GM08714 (cell line): ENCODE measurements around the gene B4GALT6.
"Not testable (repeated sequence)": the region's sequence is repeated elsewhere in the genome, so short reads cannot be mapped to it uniquely, and the experiment has no call there.

ENCODE experiments used
- H3K4me3 ChIP-seq: fragments of 200-500 bp; sonication (Bioruptor generic); 2 replicates; pipeline ENCODE4 v1.5.1; 2014; ENCODE audit warnings: mild to moderate bottlenecking, low read length, inconsistent platforms
- ZNF274 ChIP-seq: IDR thresholded peaks from 2 replicates; pipeline ENCODE4 v1.6.1; 2012; ENCODE audit warnings: mild to moderate bottlenecking, low read depth, low read length

Gene B4GALT6, protein sequence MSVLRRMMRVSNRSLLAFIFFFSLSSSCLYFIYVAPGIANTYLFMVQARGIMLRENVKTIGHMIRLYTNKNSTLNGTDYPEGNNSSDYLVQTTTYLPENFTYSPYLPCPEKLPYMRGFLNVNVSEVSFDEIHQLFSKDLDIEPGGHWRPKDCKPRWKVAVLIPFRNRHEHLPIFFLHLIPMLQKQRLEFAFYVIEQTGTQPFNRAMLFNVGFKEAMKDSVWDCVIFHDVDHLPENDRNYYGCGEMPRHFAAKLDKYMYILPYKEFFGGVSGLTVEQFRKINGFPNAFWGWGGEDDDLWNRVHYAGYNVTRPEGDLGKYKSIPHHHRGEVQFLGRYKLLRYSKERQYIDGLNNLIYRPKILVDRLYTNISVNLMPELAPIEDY

DNA sequence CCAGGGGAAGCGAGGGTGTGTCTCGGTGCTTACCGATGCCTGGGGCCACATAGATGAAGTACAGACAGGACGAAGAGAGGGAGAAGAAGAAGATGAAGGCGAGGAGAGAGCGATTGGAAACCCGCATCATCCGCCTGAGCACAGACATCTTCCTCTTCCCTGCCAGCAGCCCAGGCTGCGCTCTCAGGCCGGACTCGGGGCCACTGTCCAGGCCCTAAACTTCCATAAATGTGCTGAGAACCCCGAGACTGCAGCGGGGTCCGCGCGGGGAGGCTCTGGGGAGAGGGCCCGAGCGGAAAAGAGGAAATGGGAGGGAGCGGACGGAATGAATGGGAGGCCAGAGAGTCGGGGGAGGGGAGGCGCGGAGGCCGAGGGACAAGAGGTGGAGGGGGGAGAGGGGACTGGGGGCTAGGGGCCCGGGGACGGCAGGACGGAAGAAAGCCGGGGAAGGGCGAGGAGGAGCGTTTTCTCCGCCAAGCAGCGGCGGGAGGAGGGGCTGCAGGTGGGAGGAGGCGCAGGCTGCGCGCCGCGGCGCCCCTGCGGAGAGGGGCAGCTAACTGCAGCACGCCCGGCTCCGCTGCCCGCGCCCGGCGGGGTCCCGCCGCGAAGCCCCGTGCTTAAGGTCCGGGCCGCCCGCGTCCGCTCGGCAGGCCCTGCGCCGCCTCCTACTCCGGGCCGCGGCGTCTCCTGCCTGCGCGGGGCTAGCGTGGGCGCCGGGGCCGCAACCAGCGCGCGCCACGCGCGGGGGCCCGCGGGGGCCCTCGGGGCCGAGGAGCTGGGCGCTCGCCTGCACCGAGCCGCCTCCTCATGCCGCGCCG is at the start of gene B4GALT6:
Gene B4GALT6, minus strand, starts transcription at position 303 of the 818 bp plus-strand sequence. Its CDS starts 155 bp downstream, at position 148.
- TF ChIP-seq ZNF274: no peak
- peak within 1 kb of the TSS; percentile 79 for H3K4me3 ChIP-seq

- no peak for TF ChIP-seq ZNF274
These were observed 47.2 kb upstream of the B4GALT6 start for GRCh38 chr18:31731628-31732027.

DNA sequence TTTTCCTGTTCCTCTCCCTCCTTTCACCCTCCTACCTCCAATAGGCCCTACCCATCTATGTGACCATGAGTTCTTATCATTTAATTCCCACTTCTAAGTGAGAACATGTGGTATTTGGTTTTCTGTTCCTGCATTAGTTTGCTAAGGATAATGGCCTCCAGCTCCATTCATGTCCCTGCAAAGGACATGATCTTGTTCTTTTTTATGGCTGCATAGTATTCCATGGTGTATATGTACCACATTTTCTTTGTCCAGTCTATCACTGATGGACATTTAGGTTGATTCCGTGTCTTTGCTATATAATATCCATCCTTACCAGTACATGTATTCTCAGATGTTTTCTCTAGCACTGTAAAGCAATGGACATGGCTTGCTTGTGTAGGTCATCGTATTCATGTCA is 44.8 kb upstream of the B4GALT6 start:
- not testable (repeated sequence) for H3K4me3 ChIP-seq

More at GRCh38 chr18:31731628-31732027, 47.2 kb upstream of the B4GALT6 start:
- no peak overlapping the region for H3K4me3 ChIP-seq

DNA sequence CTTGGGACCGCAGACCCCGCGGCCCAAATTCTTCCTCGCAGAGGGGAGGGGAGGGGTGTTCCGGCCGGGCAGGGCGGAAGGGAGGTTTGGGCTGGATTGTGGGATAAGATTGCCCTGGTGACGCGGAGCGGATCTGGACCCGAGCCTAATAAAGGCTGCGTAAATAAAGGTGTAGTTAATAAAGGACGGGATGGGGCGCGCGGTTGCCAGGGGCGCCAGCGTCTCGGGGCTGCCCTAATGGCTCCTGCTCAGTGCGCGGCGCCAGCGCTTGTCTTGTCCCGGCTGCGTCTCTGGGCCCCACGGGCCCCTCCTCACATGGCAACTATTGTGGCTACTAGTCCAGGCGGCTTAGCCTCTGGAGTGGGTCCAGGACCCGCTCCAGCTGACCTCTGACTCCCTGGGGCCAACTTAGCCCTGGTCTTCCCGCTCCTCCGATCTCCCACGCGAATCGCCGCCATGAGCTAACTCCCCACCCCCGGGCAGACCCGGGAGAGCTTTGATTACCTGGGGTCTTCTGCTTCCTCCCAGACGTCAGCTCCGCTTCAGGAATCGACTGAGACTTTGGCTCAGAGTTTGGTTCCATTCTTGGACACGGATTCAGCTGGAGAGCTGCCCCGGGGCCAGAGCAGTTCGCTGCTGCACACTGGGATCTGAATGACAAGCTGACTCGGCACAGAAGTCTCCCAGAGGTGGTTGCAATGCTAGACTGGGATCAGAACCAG is 39.8 kb upstream of the B4GALT6 start:
- TF ChIP-seq ZNF274: no peak
- H3K4me3 ChIP-seq: peak overlapping the region; percentile 45; the same call in 1 of the 2 replicates

GRCh38 chr18:31723639-31723989 is 39.2 kb upstream of the B4GALT6 start:
- no peak overlapping the region for H3K4me3 ChIP-seq
- no peak for TF ChIP-seq ZNF274

DNA sequence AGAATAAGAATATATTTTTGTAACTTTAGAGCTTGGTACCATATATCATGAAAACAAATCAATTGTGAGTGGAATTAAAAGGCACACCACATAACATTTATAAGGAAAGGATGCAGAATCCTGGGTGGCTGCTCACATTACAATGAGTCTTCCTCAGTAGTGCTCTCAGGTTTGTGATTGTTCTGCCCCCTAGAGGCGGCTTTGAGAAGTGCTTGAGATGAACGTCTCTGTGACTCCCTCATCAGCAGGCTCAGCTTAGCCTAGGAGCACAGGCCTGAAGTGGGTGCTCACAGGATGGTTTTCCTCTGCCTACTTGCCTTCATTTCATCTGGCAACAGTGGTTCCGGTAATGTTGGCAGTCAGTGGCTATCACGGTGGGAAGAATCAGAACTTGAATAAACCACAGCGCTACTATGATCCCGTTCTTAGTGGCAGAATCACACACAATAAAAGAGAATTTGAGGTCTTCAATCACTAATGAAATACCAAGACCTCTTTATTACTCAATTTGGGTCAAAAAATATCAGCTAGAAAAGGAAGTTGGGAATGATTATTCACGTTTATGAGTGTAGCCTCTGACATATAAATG is 38.1 kb upstream of the B4GALT6 start:
- no peak overlapping the region for H3K4me3 ChIP-seq
- no peak for TF ChIP-seq ZNF274

GRCh38 chr18:31721601-31722000 is 37.2 kb upstream of the B4GALT6 start:
- H3K4me3 ChIP-seq: no peak overlapping the region
- TF ChIP-seq ZNF274: no peak

GRCh38 chr18:31720867-31721266 is 36.5 kb upstream of the B4GALT6 start:
- TF ChIP-seq ZNF274: no peak
- H3K4me3 ChIP-seq: no peak overlapping the region

DNA sequence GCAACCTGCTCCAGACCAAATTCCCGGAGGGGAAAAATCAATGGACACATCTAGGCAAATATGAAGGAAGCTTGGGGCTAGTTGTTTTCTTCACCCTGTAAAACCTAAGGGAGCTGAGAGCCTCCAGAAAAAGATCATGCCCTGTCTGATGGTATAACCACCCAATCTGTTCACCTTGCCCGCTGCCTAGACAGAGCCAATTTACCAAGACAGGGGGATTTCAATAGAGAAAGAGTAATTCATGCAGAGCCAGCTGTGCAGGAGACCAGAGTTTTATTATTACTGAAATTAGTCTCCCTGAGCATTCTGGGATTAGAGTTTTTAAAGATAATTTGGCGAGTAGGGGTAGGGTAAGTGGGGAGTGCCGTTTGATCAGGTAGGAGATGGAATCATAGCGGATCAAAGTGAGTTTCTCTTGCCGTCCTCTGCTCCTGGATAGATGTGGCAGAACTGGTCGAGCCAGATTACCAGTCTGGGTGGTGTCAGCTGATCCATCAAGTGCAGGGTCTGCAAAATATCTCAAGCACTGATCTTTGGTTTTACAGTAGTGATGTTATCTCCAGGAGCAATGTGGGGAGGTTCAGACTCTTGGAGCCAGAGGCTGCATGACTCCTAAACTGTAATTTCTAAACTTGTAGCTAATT is 35.1 kb upstream of the B4GALT6 start:
- TF ChIP-seq ZNF274: no peak
- no peak overlapping the region for H3K4me3 ChIP-seq

DNA sequence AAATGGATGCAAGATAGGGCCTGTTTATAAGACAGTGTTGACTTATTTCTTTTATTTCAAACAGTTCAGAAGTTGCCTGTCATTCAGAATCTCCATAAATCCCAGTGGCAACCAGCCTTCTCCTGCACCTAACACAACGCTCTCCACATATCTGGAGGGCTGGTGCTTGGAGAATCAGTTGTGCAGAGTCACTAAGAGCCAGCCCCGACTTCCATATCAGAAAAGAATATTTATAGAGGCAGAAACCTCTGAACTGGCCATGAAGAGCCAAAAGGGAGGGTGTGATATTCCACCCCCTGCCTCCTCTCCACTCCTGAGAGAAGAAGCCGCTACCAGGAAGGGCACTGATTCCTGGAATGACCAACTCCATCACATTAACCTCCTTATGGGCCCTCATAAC is 34.0 kb upstream of the B4GALT6 start:
- no peak for TF ChIP-seq ZNF274
- H3K4me3 ChIP-seq: no peak overlapping the region

DNA sequence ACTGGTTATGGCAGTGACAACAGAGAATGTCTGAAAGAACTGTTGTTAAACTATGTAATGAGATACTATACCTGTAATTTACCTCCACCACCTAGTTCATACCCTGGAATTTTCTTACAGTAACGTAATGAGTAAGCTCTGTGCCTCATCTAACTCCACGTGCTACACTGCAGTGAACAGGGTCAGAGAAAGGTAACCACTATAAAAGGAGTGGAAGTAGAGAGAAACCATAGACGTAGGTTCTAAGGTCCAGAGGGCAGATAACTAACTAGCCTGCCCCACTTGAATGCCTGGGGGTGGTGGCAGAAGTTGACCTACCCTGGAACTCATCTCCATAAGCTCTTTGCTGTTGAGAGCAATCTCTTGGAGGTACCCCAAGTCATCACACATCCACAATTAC is 32.0 kb upstream of the B4GALT6 start:
- TF ChIP-seq ZNF274: no peak

DNA sequence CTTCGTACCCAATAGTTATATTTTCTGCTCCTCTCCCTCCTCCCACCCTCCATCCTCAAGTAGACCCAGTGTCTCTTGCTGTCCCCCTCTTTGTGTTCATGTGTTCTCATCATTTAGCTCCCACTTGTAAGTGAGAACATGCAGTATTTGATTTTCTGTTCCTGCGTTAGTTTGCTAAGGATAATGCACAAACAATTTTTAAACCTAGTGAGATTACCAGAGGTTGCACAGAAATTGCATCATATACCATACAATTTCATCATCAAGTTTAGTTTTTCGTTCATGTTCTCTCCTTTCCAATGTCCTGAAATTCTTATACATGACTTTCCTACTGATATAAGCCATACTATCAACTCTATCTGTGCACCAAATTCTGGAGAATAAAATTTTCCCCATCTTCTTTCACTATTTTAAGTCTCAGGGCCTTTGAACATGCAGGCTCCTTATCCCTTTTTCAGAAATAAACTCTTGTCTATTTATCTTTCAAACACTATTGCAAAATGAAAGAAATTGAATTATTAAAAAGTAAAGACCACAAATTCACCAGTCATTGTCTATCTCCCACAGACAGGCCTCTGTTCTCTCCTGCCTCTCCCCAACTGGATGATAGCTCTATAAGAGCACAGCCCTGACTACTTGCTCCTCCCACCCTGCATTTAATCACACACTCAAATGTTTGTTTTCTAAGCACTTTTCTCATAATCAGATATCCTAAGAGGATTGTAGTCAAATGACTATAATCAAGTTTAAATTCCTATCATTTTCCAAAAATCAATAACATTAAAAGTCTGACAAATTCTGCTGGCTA is 27.2 kb upstream of the B4GALT6 start:
- no peak overlapping the region for H3K4me3 ChIP-seq
- no peak for TF ChIP-seq ZNF274

More for the DNA sequence above, 32.0 kb upstream of the B4GALT6 start:
- no peak overlapping the region for H3K4me3 ChIP-seq

DNA sequence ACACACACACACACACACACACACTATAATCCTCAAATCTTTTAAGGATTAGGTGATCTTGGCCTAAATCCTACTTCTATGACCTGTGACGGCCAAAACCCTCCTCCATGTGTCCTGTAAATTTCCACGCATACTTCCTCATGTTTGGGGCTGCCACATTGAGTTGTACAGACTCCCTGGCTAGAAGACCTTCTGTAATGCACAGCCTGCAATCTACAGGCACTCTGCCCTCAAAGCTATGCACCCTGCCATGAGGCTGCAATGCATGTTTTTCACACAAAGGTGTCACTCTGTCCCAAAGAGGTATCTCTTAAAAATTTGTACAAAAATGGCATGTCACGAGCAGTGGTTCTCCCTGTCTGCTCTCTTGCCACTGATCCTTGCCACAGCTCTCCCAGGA is 26.4 kb upstream of the B4GALT6 start:
- TF ChIP-seq ZNF274: no peak
- no peak overlapping the region for H3K4me3 ChIP-seq
